Ishikawa (cell line): ENCODE data around the gene NAPEPLD.

Experiments
- CEBPB ChIP-seq: IDR thresholded peaks from 2 replicates; pipeline ENCODE4 v1.6.1; 2012
- CREB1 ChIP-seq: IDR thresholded peaks from 2 replicates; pipeline ENCODE4 v1.6.1; 2012; ENCODE audit warnings: low read depth
- EGR1 ChIP-seq: IDR thresholded peaks from 2 replicates; pipeline ENCODE4 v1.6.1; 2012
- EP300 ChIP-seq: IDR thresholded peaks from 2 replicates; pipeline ENCODE4 v1.6.1; 2012; ENCODE audit warnings: borderline replicate concordance
- FOXM1 ChIP-seq: IDR thresholded peaks from 2 replicates; pipeline ENCODE4 v1.6.1; 2012; ENCODE audit warnings: low read depth, borderline replicate concordance
- RAD21 ChIP-seq: IDR thresholded peaks from 2 replicates; pipeline ENCODE4 v1.6.1; 2012; ENCODE audit warnings: low read depth
- TAF1 ChIP-seq: IDR thresholded peaks from 2 replicates; pipeline ENCODE4 v1.6.1; 2012; ENCODE audit warnings: low read depth, mild to moderate bottlenecking
- TCF12 ChIP-seq: IDR thresholded peaks from 2 replicates; pipeline ENCODE4 v1.6.1; 2012; ENCODE audit warnings: low read depth
- TEAD4 ChIP-seq: IDR thresholded peaks from 2 replicates; pipeline ENCODE4 v1.6.1; 2012
- YY1 ChIP-seq: IDR thresholded peaks from 2 replicates; pipeline ENCODE4 v1.6.1; 2012; ENCODE audit warnings: low read depth
- ZBTB7A ChIP-seq: IDR thresholded peaks from 2 replicates; pipeline ENCODE4 v1.6.1; 2012; ENCODE audit warnings: low read depth
- TF ChIP-seq, protein P1 (sequence below): IDR thresholded peaks from 2 replicates; pipeline ENCODE4 v1.6.1; 2012
- TF ChIP-seq, protein P2 (sequence below): IDR thresholded peaks from 2 replicates; pipeline ENCODE4 v1.6.1; 2012; ENCODE audit warnings: low read depth, mild to moderate bottlenecking

DNA sequence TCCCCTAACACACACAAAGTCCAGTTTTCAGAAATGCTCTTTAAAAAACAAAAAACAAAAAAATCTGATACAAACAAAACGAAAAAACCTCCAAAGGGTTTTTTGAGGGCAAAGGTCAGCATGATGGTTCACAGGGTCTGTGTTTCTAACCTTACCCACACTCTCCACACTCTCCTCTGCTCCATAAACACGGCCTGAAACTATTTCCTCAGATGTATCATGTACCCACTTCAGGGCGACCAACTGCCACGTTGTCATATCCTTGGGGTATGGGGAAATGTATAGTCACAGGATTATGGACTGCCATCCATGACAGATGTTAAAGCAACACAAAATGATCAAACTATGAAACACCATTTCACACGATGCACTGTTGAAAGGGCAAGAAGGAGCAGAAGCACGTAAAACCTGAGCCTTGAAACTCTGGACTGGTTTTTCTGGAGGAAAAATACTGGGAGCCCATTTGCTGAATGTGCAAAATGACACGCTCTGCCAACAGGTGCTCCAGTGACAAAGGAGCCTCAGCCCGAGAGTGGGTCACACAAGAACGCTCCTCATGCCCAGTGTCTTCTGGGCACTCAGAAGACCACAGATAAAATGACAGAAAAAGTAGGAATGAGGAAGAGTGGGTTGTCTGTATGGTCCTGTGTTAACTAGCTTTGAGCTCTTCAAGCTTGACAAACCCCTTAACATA lies 15.8 kb downstream of the NAPEPLD start:
- no peak for TF ChIP-seq EP300
- TF ChIP-seq TCF12 = no peak
- TF ChIP-seq, protein P1, sequence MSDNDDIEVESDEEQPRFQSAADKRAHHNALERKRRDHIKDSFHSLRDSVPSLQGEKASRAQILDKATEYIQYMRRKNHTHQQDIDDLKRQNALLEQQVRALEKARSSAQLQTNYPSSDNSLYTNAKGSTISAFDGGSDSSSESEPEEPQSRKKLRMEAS = no peak
- no peak for TF ChIP-seq CREB1
- no peak for TF ChIP-seq YY1
- TF ChIP-seq, protein P2, sequence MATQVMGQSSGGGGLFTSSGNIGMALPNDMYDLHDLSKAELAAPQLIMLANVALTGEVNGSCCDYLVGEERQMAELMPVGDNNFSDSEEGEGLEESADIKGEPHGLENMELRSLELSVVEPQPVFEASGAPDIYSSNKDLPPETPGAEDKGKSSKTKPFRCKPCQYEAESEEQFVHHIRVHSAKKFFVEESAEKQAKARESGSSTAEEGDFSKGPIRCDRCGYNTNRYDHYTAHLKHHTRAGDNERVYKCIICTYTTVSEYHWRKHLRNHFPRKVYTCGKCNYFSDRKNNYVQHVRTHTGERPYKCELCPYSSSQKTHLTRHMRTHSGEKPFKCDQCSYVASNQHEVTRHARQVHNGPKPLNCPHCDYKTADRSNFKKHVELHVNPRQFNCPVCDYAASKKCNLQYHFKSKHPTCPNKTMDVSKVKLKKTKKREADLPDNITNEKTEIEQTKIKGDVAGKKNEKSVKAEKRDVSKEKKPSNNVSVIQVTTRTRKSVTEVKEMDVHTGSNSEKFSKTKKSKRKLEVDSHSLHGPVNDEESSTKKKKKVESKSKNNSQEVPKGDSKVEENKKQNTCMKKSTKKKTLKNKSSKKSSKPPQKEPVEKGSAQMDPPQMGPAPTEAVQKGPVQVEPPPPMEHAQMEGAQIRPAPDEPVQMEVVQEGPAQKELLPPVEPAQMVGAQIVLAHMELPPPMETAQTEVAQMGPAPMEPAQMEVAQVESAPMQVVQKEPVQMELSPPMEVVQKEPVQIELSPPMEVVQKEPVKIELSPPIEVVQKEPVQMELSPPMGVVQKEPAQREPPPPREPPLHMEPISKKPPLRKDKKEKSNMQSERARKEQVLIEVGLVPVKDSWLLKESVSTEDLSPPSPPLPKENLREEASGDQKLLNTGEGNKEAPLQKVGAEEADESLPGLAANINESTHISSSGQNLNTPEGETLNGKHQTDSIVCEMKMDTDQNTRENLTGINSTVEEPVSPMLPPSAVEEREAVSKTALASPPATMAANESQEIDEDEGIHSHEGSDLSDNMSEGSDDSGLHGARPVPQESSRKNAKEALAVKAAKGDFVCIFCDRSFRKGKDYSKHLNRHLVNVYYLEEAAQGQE = no peak
- TF ChIP-seq RAD21 = no peak
- no peak for TF ChIP-seq EGR1
- no peak for TF ChIP-seq TAF1
- no peak for TF ChIP-seq CEBPB
- no peak for TF ChIP-seq TEAD4
- TF ChIP-seq FOXM1 = no peak
- no peak for TF ChIP-seq ZBTB7A
